Omental fat pad (tissue), 4 donors: ENCODE results near the gene CDH6. TPM values are rescaled to one million over a fixed set of nuclear protein-coding genes. Genes with fewer than 3 reads are reported as not detected.

ENCODE experiments used
- ATAC-seq: fragments of 150-250 bp; one replicate; pipeline ENCODE4 v1.9.1; 2016; ENCODE audit warnings: mild to moderate bottlenecking, moderate library complexity; ENCODE audit not compliant: low FRiP score
- DNase-seq: peaks from one replicate; pipeline ENCODE4 v3.0.0-alpha.2; 2019; ENCODE audit warnings: low spot score
- CTCF ChIP-seq, 3 donors: fragments of 450-650 bp; IDR thresholded peaks; one replicate each; pipeline ENCODE4 v1.5.1; 2016 to 2017; ENCODE audit warnings: antibody characterized with exemption in 3 of 3, mild to moderate bottlenecking in 3 of 3, moderate library complexity in 2 of 3
- total RNA-seq, 4 donors: library from RNA; depleted of rRNA; stranded (reverse); fragments of >200 nt; gene quantifications; one replicate each; pipeline ENCODE4 v1.1.0, GENCODE V29; 2016

Gene CDH6
- total RNA-seq, 4 donors from 2014 or later = 7.0 to 34.7 (median 18.0) TPM

GRCh38 chr5:31182136-31182535 lies 11.3 kb upstream of the CDH6 start:
- DNase-seq = no peak
- no peak for ATAC-seq
- no peak for TF ChIP-seq CTCF (IDR thresholded peaks at IDR 0.05)

GRCh38 chr5:31185951-31186350 lies 7.5 kb upstream of the CDH6 start:
- DNase-seq (no peak), ATAC-seq (no peak)
- no peak for TF ChIP-seq CTCF (IDR thresholded peaks at IDR 0.05)

DNA sequence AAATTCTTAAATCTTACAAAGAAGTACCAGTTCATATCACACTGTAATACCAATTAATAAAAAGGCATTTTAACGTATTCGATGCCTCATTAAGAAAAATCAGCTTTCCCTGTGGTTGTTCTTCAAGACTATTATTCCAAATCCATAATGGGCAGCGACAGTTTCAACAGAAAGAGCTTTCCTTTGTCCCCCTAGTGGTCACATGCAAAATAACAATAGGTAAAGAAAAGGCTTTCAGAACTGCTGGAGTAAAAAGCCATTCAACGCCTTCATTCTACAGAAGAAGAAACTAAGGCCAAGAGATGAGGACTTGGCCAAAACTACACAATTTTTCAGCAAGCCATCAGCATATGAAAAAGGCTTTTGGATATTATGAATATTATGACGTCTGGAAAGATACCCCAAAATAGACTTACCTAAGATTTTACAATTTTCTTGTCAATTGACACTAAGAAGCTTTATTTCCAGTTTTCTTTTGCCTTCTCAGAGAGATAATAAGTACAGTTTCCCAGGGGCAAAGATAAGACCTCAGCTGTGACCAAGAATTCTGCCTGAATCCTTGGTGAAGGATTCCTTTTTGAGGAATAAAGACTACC lies 6.7 kb upstream of the CDH6 start:
- peak in 2 of 3 donors; percentile 10 to 52 for TF ChIP-seq CTCF (IDR thresholded peaks at IDR 0.05)
- DNase-seq (no peak), ATAC-seq (no peak)

DNA sequence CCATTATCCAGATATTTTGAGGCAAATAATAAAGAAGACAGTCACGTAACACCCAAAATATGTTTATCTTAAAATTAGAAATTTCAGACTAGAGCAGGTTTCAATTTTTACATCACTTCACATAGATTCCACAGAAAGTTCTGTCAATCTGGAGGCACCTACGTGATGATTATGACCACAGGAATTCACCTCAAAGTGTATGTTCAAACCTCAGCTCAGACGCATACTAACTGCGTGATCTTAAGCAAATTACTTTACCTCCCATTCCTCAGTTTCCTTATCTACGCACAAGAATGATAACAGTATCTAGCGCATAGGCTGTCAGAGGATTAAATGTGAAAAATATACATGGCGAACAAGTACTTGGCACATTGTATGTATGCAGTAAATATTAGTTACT lies 5.9 kb upstream of the CDH6 start:
- DNase-seq = no peak
- ATAC-seq = no peak
- TF ChIP-seq CTCF (IDR thresholded peaks at IDR 0.05) = no peak

DNA sequence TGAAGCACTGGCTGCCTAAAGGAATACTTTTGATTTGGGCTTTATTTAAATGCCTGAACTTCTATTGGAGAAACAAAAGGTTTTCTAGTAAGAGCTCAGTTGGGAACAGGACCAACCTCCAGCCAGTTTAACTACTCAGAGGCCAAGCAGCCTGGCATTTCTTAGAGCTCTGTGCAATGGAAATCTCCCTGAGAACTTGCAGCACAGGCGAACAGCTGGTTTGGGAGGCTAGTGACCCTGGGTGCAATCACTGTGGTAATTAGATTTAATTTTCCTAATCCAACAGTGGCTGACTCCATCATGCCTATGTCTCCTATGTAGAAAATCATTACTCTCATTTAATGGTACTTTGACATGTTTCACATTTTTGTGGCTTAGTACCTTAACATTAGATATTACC lies 1.0 kb upstream of the CDH6 start:
- ATAC-seq = no peak
- no peak for TF ChIP-seq CTCF (IDR thresholded peaks at IDR 0.05)
- no peak for DNase-seq

- ATAC-seq (no peak), DNase-seq (no peak)
- no peak for TF ChIP-seq CTCF (IDR thresholded peaks at IDR 0.05)
Observed at GRCh38 chr5:31193116-31193515, 370 bp upstream of the CDH6 start.

- ATAC-seq (no peak), DNase-seq (no peak)
- TF ChIP-seq CTCF (IDR thresholded peaks at IDR 0.05) = no peak
Observed at GRCh38 chr5:31194468-31194813, 955 bp downstream of the CDH6 start.
